K562 (cell line): ENCODE data around the gene SLC25A53. TPM values are rescaled to one million over a fixed set of nuclear protein-coding genes. Genes with fewer than 3 reads are reported as not detected.

Experiments used
- ATAC-seq: fragments of 200-7000 bp; cut with Tn5 transposase; 3 replicates; pipeline ENCODE4 v1.9.1; 2020; ENCODE audit warnings: moderate library complexity
- BruUV-seq: library from RNA; stranded (reverse); fragments of 400-500 nt; replicated peaks from 2 replicates; lab custom pipeline; 2021; lab: Mats Ljungman, UMichigan
- CTCF ChIA-PET: fragments of 300-600 bp; formaldehyde crosslinking; extraction: SDS; loops from one replicate; lab custom pipeline; 2021; ENCODE audit warnings: low intra/inter-chr PET ratio; lab: Yijun Ruan, JAX
- POLR2A ChIA-PET: fragments of 300-600, 350-650 bp; sonication (Branson Sonifier 250); formaldehyde crosslinking; extraction: SDS; loops from one replicate; lab custom pipeline; 2021; ENCODE audit warnings: antibody characterized with exemption, inconsistent platforms; lab: Yijun Ruan, JAX
- DNase-seq, 4 experiments: peaks; one replicate each; pipeline versions ENCODE4 v3.0.0 to v3.0.0-alpha.2; 2011 to 2018; ENCODE audit warnings: low spot score in 3 of 4, mixed read lengths in 3 of 4; ENCODE audit errors: extremely low read depth in 1 of 4
- FAIRE-seq: peaks from 2 replicates; lab custom pipeline; 2011; peaks lifted over from hg19 to GRCh38; lab: Jason Lieb, UNC
- H2AFZ ChIP-seq: 2 replicates; pipeline ENCODE4 v1.6.0; 2011; ENCODE audit warnings: low read depth, low read length, control low read depth, inconsistent platforms
- H3K27ac ChIP-seq: fragments of 200-600 bp; 3 replicates; pipeline ENCODE4 v1.8.0; 2011; ENCODE audit warnings: low read depth, mild to moderate bottlenecking, control low read depth, inconsistent platforms, low read length, moderate library complexity, mixed read lengths; ENCODE audit errors: extremely low read depth
- H3K27me3 ChIP-seq, 2 experiments: fragments of 300-600 bp in 1 of 2; 2 replicates in 1 of 2; 3 replicates in 1 of 2; pipeline versions ENCODE4 v1.6.0 to v1.8.0; 2011; ENCODE audit warnings: inconsistent platforms in 2 of 2, low read length in 2 of 2, mild to moderate bottlenecking in 1 of 2, mixed read lengths in 1 of 2, moderate library complexity in 1 of 2; ENCODE audit not compliant: control insufficient read depth in 2 of 2, insufficient read depth in 2 of 2
- H3K36me3 ChIP-seq: fragments of 300-600 bp; 3 replicates; pipeline ENCODE4 v1.8.0; 2011; ENCODE audit warnings: mild to moderate bottlenecking, low read length, inconsistent platforms; ENCODE audit not compliant: control insufficient read depth, insufficient read depth
- H3K4me1 ChIP-seq, 2 experiments: fragments of 200-600 bp in 1 of 2; replicated peaks in 1 of 2; 2 replicates in 1 of 2; 3 replicates in 1 of 2; pipeline versions ENCODE4 v1.5.1 to v1.8.0; 2011; ENCODE audit warnings: inconsistent platforms in 2 of 2, low read length in 2 of 2, mild to moderate bottlenecking in 1 of 2, mixed read lengths in 1 of 2, moderate library complexity in 1 of 2; ENCODE audit not compliant: control insufficient read depth in 2 of 2, insufficient read depth in 2 of 2
- H3K4me2 ChIP-seq: 2 replicates; pipeline ENCODE4 v1.6.1; 2011; ENCODE audit warnings: low read length, control low read depth, inconsistent platforms, mixed read lengths; ENCODE audit not compliant: insufficient read depth
- H3K4me3 ChIP-seq: fragments of 200-600 bp; sonication (generic), shearing (Covaris generic); 2 replicates; pipeline ENCODE4 v1.5.1; 2016; ENCODE audit warnings: control low read depth, inconsistent platforms
- H3K79me2 ChIP-seq: fragments of 200-600 bp; 3 replicates; pipeline ENCODE4 v1.8.0; 2011; ENCODE audit warnings: low read length, inconsistent platforms; ENCODE audit not compliant: control insufficient read depth, insufficient read depth
- H3K9ac ChIP-seq, 2 experiments: 2 replicates each; pipeline versions ENCODE4 v1.6.0 to v1.6.1; 2011; ENCODE audit warnings: low read depth in 2 of 2, low read length in 2 of 2, control low read depth in 1 of 2, inconsistent platforms in 1 of 2, mild to moderate bottlenecking in 1 of 2, mixed read lengths in 1 of 2; ENCODE audit not compliant: insufficient read depth in 1 of 2
- H3K9me1 ChIP-seq: one replicate; pipeline ENCODE4 v1.6.0; 2011; ENCODE audit warnings: inconsistent platforms, mild to moderate bottlenecking, low read length, moderate library complexity; ENCODE audit not compliant: control insufficient read depth, insufficient read depth
- H3K9me3 ChIP-seq: replicated peaks from 2 replicates; pipeline ENCODE4 v1.5.1; 2011; ENCODE audit warnings: low read depth, low read length, inconsistent platforms; ENCODE audit not compliant: control insufficient read depth, insufficient read depth
- H4K20me1 ChIP-seq: replicated peaks from 2 replicates; pipeline ENCODE4 v1.6.1; 2011; ENCODE audit warnings: low read length, inconsistent platforms, mixed read lengths; ENCODE audit not compliant: control insufficient read depth, insufficient read depth
- GATAD2A ChIP-seq: fragments of 450-650 bp; IDR thresholded peaks from 2 replicates; pipeline ENCODE4 v1.6.1; 2017
- HDAC1 ChIP-seq, 2 experiments: fragments of 450-650 bp; IDR thresholded peaks; 2 replicates each; pipeline ENCODE4 v1.6.1; 2016 to 2017; ENCODE audit warnings: inconsistent platforms in 1 of 2, mild to moderate bottlenecking in 1 of 2, moderate library complexity in 1 of 2
- HDGF ChIP-seq: fragments of 450-650 bp; IDR thresholded peaks from 2 replicates; pipeline ENCODE4 v1.6.1; 2016
- MAFK ChIP-seq: IDR thresholded peaks from 2 replicates; pipeline ENCODE4 v1.6.1; 2011; ENCODE audit warnings: low read length, improper control_type of control experiment
- RHOXF2B ChIP-seq: fragments of 250-450 bp; sonication (Bioruptor Pico); conservative IDR thresholded peaks from 2 replicates; pipeline ENCODE4 v1.5.1; 2021
- SAFB ChIP-seq: fragments of 200-400 bp; formaldehyde crosslinking; IDR thresholded peaks from 2 replicates; pipeline ENCODE4 v1.6.1; 2017; ENCODE audit warnings: low read depth, low read length, borderline replicate concordance
- ZNF12 ChIP-seq: sonication (generic); formaldehyde crosslinking; IDR thresholded peaks from 2 replicates; pipeline ENCODE4 v1.4.0; 2020; ENCODE audit warnings: mild to moderate bottlenecking, missing genetic modification reagents
- WGBS: fragments of 100-300 bp; shearing (Covaris generic); methylation state at CpG from one replicate; pipeline ENCODE4 v1.1.6; 2016; ENCODE audit warnings: low coverage, mixed read lengths; ENCODE audit not compliant: insufficient coverage; ENCODE audit errors: missing lambda C conversion rate; 5-methylcytosine and 5-hydroxymethylcytosine counted together
- in situ Hi-C: fragments of 300-500 bp; cut with MboI; formaldehyde crosslinking; loops from 4 replicates; pipeline ENCODE4 v1.15.0; 2018; ENCODE audit warnings: inconsistent platforms, mixed read lengths
- intact Hi-C: fragments of 100-400 bp; cut with micrococcal nuclease; formaldehyde crosslinking; loops from 2 replicates; pipeline ENCODE4 v1.14.2; 2022
- polyA plus RNA-seq, 8 experiments: library from polyadenylated mRNA; depleted of rRNA in 4 of 8; stranded (reverse) in 5 of 8; unstranded in 3 of 8; fragments of >200 nt; fragmentation: Nextera tagmentation in 2 of 8; fragmentation: Illumina TruSeq in 1 of 8; extraction: Ambion mirVana in 2 of 8; extraction: Trizol in 1 of 8; gene quantifications; 2 replicates each; pipeline versions ENCODE4 v1.2.1 to v1.2.3, GENCODE V29; 2011 to 2014; ENCODE audit warnings: inconsistent platforms in 1 of 8, missing spikeins in 1 of 8
- total RNA-seq, 7 experiments: library from RNA; depleted of rRNA in 6 of 7; stranded (reverse); fragments of >200 nt in 6 of 7; fragmentation: Illumina TruSeq in 2 of 7; extraction: Trizol in 2 of 7; gene quantifications; 2 replicates each; pipeline versions ENCODE4 v1.2.1 to v1.2.3, GENCODE V29; 2011 to 2021; ENCODE audit warnings: low replicate concordance in 1 of 7
- TF ChIP-seq, protein P1 (sequence below): sonication (generic); formaldehyde crosslinking; IDR thresholded peaks from 2 replicates; pipeline ENCODE4 v1.8.1; 2023; ENCODE audit warnings: mild to moderate bottlenecking, missing genetic modification reagents
- TF ChIP-seq, protein P2 (sequence below), 3 experiments: IDR thresholded peaks in 2 of 3; conservative IDR thresholded peaks in 1 of 3; 2 replicates each; pipeline ENCODE4 v1.5.1; 2011 to 2012; ENCODE audit warnings: low read length in 3 of 3, mild to moderate bottlenecking in 3 of 3, control low read depth in 2 of 3, improper control_type of control experiment in 1 of 3, inconsistent platforms in 1 of 3, low read depth in 1 of 3, mixed read lengths in 1 of 3, moderate library complexity in 1 of 3; ENCODE audit not compliant: insufficient read depth in 2 of 3
- TF ChIP-seq, protein P3 (sequence below): fragments of 450-650 bp; IDR thresholded peaks from 2 replicates; pipeline ENCODE4 v1.6.1; 2016; ENCODE audit warnings: low read depth, mild to moderate bottlenecking, moderate library complexity

The SLC25A53 gene
- total and polyA plus RNA-seq, 9 of the 15 experiments (the other 6 are each of a cell fraction or from before 2014, with no cell fraction given): 2.4 to 8.6 (median 5.6) TPM

DNA sequence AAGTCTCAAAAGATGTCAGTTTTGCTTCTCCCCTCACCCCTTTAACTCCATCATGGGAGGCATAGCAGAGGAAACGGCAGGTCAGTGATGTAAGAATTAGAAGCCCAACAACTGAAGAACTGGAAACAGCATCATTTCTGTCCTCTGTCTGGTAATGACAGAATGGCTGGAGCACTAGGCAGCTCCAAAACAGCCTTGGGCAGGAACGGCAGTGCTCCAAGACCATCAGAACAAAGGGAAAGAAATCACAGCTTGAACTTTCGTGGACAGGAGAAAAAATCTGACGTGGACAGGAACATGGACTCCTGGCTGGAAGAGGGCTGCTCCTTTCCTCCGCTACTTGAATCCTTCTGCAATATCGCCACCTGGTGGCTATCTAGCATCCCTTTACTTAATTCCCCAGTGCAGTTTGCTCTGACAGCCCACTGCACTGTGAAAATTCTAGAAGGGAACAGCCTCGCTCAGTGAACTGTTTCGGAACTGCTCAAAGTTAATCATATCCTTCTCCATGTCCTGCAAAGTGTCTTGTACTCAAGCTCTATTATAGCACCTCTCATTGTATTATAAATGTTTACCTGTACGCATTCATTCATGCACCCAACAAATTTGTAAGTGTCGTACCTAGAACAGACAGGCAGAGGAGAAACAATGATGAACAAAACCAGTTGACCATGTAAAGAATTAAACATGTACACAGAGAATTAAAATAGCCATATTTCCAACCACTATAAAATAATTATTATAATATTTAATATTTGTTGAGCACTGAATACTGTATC lies 20.4 kb downstream of the SLC25A53 start:
- H3K27me3 ChIP-seq: no peaks in the 10 kb centered on the region
- in situ Hi-C loops: no loop called here
- POLR2A ChIA-PET: no interaction called here
- no peaks in the 10 kb centered on the region for H3K4me1 ChIP-seq
- H3K36me3 ChIP-seq: no peaks in the 10 kb centered on the region
- 29% methylated on average over 8 of the region's 10 CpGs for WGBS
- DNase-seq (peak; percentile 56 to 82 (median 61)), FAIRE-seq (peak; percentile 90), ATAC-seq (peak; percentile 98)
- CTCF ChIA-PET: interaction anchor here (0.5 to 1.8 kb wide), 4 partner anchors 38 to 450 kb away, joined by 3 to 5 read pairs (median 3); partner anchors contain the start of gene MORF4L2
- no peaks in the 10 kb centered on the region for H3K9me3 ChIP-seq
- H3K27ac ChIP-seq: no peak overlapping the region
- peaks cover 6% of the 10 kb centered on the region; the same call in 1 of the 2 replicates for H4K20me1 ChIP-seq
- no peak overlapping the region for H2AFZ ChIP-seq
- H3K4me2 ChIP-seq: no peak overlapping the region
- no peak overlapping the region for H3K9ac ChIP-seq
- H3K4me3 ChIP-seq: no peak overlapping the region
- H3K9me1 ChIP-seq: no peaks in the 10 kb centered on the region
- no TSS peak for BruUV-seq
- H3K79me2 ChIP-seq: no peaks in the 10 kb centered on the region
- intact Hi-C loops: loop anchor here (2.0 kb wide), 2 partner anchors 38 to 292 kb away; no protein-coding TSS in a partner anchor
- TF ChIP-seq MAFK (no peak), SAFB (no peak), ZNF12 (no peak), HDAC1 (IDR thresholded peaks at IDR 0.05) (no peak), HDGF (no peak), GATAD2A (no peak), RHOXF2B (CRISPR knock-in tag) (no peak)
- TF ChIP-seq, protein P1, sequence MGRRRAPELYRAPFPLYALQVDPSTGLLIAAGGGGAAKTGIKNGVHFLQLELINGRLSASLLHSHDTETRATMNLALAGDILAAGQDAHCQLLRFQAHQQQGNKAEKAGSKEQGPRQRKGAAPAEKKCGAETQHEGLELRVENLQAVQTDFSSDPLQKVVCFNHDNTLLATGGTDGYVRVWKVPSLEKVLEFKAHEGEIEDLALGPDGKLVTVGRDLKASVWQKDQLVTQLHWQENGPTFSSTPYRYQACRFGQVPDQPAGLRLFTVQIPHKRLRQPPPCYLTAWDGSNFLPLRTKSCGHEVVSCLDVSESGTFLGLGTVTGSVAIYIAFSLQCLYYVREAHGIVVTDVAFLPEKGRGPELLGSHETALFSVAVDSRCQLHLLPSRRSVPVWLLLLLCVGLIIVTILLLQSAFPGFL (CRISPR knock-in tag): no peak
- TF ChIP-seq, protein P2, sequence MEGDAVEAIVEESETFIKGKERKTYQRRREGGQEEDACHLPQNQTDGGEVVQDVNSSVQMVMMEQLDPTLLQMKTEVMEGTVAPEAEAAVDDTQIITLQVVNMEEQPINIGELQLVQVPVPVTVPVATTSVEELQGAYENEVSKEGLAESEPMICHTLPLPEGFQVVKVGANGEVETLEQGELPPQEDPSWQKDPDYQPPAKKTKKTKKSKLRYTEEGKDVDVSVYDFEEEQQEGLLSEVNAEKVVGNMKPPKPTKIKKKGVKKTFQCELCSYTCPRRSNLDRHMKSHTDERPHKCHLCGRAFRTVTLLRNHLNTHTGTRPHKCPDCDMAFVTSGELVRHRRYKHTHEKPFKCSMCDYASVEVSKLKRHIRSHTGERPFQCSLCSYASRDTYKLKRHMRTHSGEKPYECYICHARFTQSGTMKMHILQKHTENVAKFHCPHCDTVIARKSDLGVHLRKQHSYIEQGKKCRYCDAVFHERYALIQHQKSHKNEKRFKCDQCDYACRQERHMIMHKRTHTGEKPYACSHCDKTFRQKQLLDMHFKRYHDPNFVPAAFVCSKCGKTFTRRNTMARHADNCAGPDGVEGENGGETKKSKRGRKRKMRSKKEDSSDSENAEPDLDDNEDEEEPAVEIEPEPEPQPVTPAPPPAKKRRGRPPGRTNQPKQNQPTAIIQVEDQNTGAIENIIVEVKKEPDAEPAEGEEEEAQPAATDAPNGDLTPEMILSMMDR (IDR thresholded peaks at IDR 0.05 in 2 of 3, conservative IDR thresholded peaks at IDR 0.05 in 1 of 3; ENCODE audit: insufficient read depth in 2 of 3, low read depth in 1 of 3, low read length in 3 of 3): peak; percentile 67 to 71 (median 69)
- TF ChIP-seq, protein P3, sequence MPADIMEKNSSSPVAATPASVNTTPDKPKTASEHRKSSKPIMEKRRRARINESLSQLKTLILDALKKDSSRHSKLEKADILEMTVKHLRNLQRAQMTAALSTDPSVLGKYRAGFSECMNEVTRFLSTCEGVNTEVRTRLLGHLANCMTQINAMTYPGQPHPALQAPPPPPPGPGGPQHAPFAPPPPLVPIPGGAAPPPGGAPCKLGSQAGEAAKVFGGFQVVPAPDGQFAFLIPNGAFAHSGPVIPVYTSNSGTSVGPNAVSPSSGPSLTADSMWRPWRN: no peak
